Caco-2 (cell line): ENCODE results near the gene SPPL2A. TPM values are rescaled to one million over a fixed set of nuclear protein-coding genes. Genes with fewer than 3 reads are reported as not detected.
A peak's percentile ranks its signal among the peaks of the same experiment; 100 is the strongest.

Experiments
- BruUV-seq: library from RNA; stranded (reverse); fragments of 400-500 nt; replicated peaks from 2 replicates; lab custom pipeline; 2021; lab: Mats Ljungman, UMichigan
- CTCF ChIA-PET: fragments of 300-600 bp; sonication (Branson Sonifier 250); formaldehyde crosslinking; loops from one replicate; lab custom pipeline; 2022; ENCODE audit warnings: antibody characterized with exemption; lab: Charles Lee
- POLR2A ChIA-PET: fragments of 300-600 bp; sonication (Branson Sonifier 250); formaldehyde crosslinking; loops from one replicate; lab custom pipeline; 2022; ENCODE audit warnings: antibody characterized with exemption; lab: Charles Lee
- DNase-seq, 2 experiments: peaks; one replicate each; pipeline versions ENCODE4 v3.0.0 to v3.0.0-alpha.2; 2020 to 2022
- H3K27me3 ChIP-seq: replicated peaks from 2 replicates; pipeline ENCODE4 v1.6.0; 2011; ENCODE audit warnings: low read length; ENCODE audit not compliant: control insufficient read depth, insufficient read depth
- H3K36me3 ChIP-seq: 2 replicates; pipeline ENCODE4 v1.5.1; 2011; ENCODE audit warnings: low read length; ENCODE audit not compliant: control insufficient read depth, insufficient read depth
- H3K4me1 ChIP-seq: fragments of 250-450 bp; sonication (Bioruptor Pico); 2 replicates; pipeline ENCODE4 v1.5.1; 2020; ENCODE audit warnings: mild to moderate bottlenecking
- H3K4me3 ChIP-seq: 2 replicates; pipeline ENCODE4 v1.5.1; 2011; ENCODE audit warnings: low read depth, mild to moderate bottlenecking, control low read depth, low read length
- H3K9me3 ChIP-seq: fragments of 250-450 bp; sonication (Bioruptor Pico); 2 replicates; pipeline ENCODE4 v1.5.1; 2020; ENCODE audit warnings: mild to moderate bottlenecking, moderate library complexity
- H3K27ac Mint-ChIP-seq: one replicate; pipeline ENCODE4 v1.8.0; 2022; ENCODE audit warnings: mixed read lengths; ENCODE audit not compliant: unreplicated experiment
- H3K27me3 Mint-ChIP-seq: one replicate; pipeline ENCODE4 v1.8.0; 2022; ENCODE audit warnings: mixed read lengths; ENCODE audit not compliant: insufficient read depth, unreplicated experiment
- H3K36me3 Mint-ChIP-seq: one replicate; pipeline ENCODE4 v1.8.0; 2022; ENCODE audit warnings: mild to moderate bottlenecking, mixed read lengths; ENCODE audit not compliant: insufficient read depth, unreplicated experiment
- H3K4me1 Mint-ChIP-seq: one replicate; pipeline ENCODE4 v1.8.0; 2022; ENCODE audit warnings: low read depth, mixed read lengths; ENCODE audit not compliant: unreplicated experiment
- H3K4me3 Mint-ChIP-seq: one replicate; pipeline ENCODE4 v1.8.0; 2022; ENCODE audit warnings: mild to moderate bottlenecking, moderate library complexity, mixed read lengths; ENCODE audit not compliant: unreplicated experiment
- H3K9me3 Mint-ChIP-seq: one replicate; pipeline ENCODE4 v1.8.0; 2022; ENCODE audit warnings: mixed read lengths; ENCODE audit not compliant: unreplicated experiment
- CTCF ChIP-seq, 2 experiments: fragments of 200-600 bp in 1 of 2; IDR thresholded peaks; 1 replicate in 1 of 2; 2 replicates in 1 of 2; pipeline versions ENCODE4 v1.5.1 to v1.8.0; 2011 to 2022; ENCODE audit warnings: antibody characterized with exemption in 1 of 2, control low read depth in 1 of 2, inconsistent platforms in 1 of 2, low read depth in 1 of 2, low read length in 1 of 2, mild to moderate bottlenecking in 1 of 2, moderate library complexity in 1 of 2; ENCODE audit not compliant: insufficient read depth in 1 of 2, severe bottlenecking in 1 of 2, unreplicated experiment in 1 of 2
- intact Hi-C: fragments of 100-400 bp; cut with micrococcal nuclease; formaldehyde crosslinking; loops from one replicate; pipeline ENCODE4 v1.10.0; 2022; ENCODE audit not compliant: unreplicated experiment
- total RNA-seq: library from RNA; stranded (reverse); gene quantifications from 2 replicates; pipeline ENCODE4 v1.2.3, GENCODE V29; 2022

Gene SPPL2A
- total RNA-seq, 1 experiment from 2014 or later: 131 TPM

- Mint-ChIP-seq H3K4me3 (no peak overlapping the region), H3K4me1 (peaks cover 14% of the 10 kb centered on the region), H3K9me3 (no peaks in the 10 kb centered on the region), H3K27me3 (no peaks in the 10 kb centered on the region), H3K36me3 (peaks cover 53% of the 10 kb centered on the region), H3K27ac (no peak overlapping the region)
- intact Hi-C loops: loop anchor here (1.0 kb wide), 2 partner anchors 202 to 233 kb away; partner anchors contain the start of gene AP4E1
- ChIA-PET CTCF (no interaction called here), POLR2A (no interaction called here)
- Histone ChIP-seq H3K9me3 (no peaks in the 10 kb centered on the region), H3K27me3 (no peaks in the 10 kb centered on the region), H3K4me1 (peaks cover 23% of the 10 kb centered on the region), H3K4me3 (no peak overlapping the region), H3K36me3 (no peaks in the 10 kb centered on the region)
- BruUV-seq: TSS peak; percentile 18
- peak in 1 of 2 experiments; percentile 25 for DNase-seq
- peak; percentile 46 to 77 for TF ChIP-seq CTCF (IDR thresholded peaks at IDR 0.05; ENCODE audit: insufficient read depth in 1 of 2, low read depth in 1 of 2, low read length in 1 of 2, severe bottlenecking in 1 of 2, unreplicated experiment in 1 of 2)
Observed at GRCh38 chr15:50675535-50676144, 89.9 kb downstream of the SPPL2A start.

- H3K27ac Mint-ChIP-seq: peak overlapping the region; percentile 40
- H3K9me3 Mint-ChIP-seq: no peaks in the 10 kb centered on the region
- no peak for DNase-seq
- no peak for TF ChIP-seq CTCF (IDR thresholded peaks at IDR 0.05; ENCODE audit: insufficient read depth in 1 of 2, low read depth in 1 of 2, low read length in 1 of 2, severe bottlenecking in 1 of 2, unreplicated experiment in 1 of 2)
- intact Hi-C loops: no loop called here
- Histone ChIP-seq H3K9me3 (no peaks in the 10 kb centered on the region), H3K4me1 (peaks cover 7% of the 10 kb centered on the region; the same call in 1 of the 2 replicates), H3K27me3 (no peaks in the 10 kb centered on the region), H3K36me3 (no peaks in the 10 kb centered on the region; the same call in 1 of the 2 replicates), H3K4me3 (no peak overlapping the region)
- ChIA-PET POLR2A (no interaction called here), CTCF (no interaction called here)
- no peaks in the 10 kb centered on the region for H3K27me3 Mint-ChIP-seq
- H3K4me1 Mint-ChIP-seq: peaks cover 12% of the 10 kb centered on the region
- H3K36me3 Mint-ChIP-seq: peaks cover 74% of the 10 kb centered on the region
- no peak overlapping the region for H3K4me3 Mint-ChIP-seq
- BruUV-seq: no TSS peak
Observed at GRCh38 chr15:50670115-50670514, 95.4 kb downstream of the SPPL2A start.

- no peaks in the 10 kb centered on the region for H3K9me3 Mint-ChIP-seq
- no peak for DNase-seq
- H3K36me3 Mint-ChIP-seq: peaks cover 74% of the 10 kb centered on the region
- no peak overlapping the region for H3K4me3 Mint-ChIP-seq
- no TSS peak for BruUV-seq
- ChIA-PET CTCF (no interaction called here), POLR2A (no interaction called here)
- no peaks in the 10 kb centered on the region for H3K27me3 ChIP-seq
- intact Hi-C loops: no loop called here
- no peak for TF ChIP-seq CTCF (IDR thresholded peaks at IDR 0.05; ENCODE audit: insufficient read depth in 1 of 2, low read depth in 1 of 2, low read length in 1 of 2, severe bottlenecking in 1 of 2, unreplicated experiment in 1 of 2)
- no peaks in the 10 kb centered on the region for H3K27me3 Mint-ChIP-seq
- H3K27ac Mint-ChIP-seq: no peak overlapping the region
- H3K4me1 ChIP-seq: peaks cover 7% of the 10 kb centered on the region; the same call in 1 of the 2 replicates
- H3K4me3 ChIP-seq: no peak overlapping the region
- no peaks in the 10 kb centered on the region for H3K9me3 ChIP-seq
- no peaks in the 10 kb centered on the region; the same call in 1 of the 2 replicates for H3K36me3 ChIP-seq
- peaks cover 12% of the 10 kb centered on the region for H3K4me1 Mint-ChIP-seq
Observed at GRCh38 chr15:50669611-50670010, 95.9 kb downstream of the SPPL2A start.
